ENCODE data around the gene TMEM255B.

TMEM255B gene

GRCh38 chr13:113802761-113803160 lies 43.7 kb downstream of the TMEM255B start:
- no peak overlapping the region for H3K4me3 ChIP-seq (replicated peaks; ENCODE audit: low read depth, low read length)
- TF ChIP-seq CTCF (IDR thresholded peaks at IDR 0.05; ENCODE audit: low read length, missing control alignments) = no peak
- no peak for DNase-seq (ENCODE audit: low read depth)

GRCh38 chr13:113803409-113804016 lies 44.5 kb downstream of the TMEM255B start:
- no peak for TF ChIP-seq CTCF (IDR thresholded peaks at IDR 0.05; ENCODE audit: low read length, missing control alignments)
- no peak overlapping the region for H3K4me3 ChIP-seq (replicated peaks; ENCODE audit: low read depth, low read length)
- no peak for DNase-seq (ENCODE audit: low read depth)

GRCh38 chr13:113804017-113804702 lies 45.1 kb downstream of the TMEM255B start:
- no peak for TF ChIP-seq CTCF (IDR thresholded peaks at IDR 0.05; ENCODE audit: low read length, missing control alignments)
- no peak for DNase-seq (ENCODE audit: low read depth)
- H3K4me3 ChIP-seq (replicated peaks; ENCODE audit: low read depth, low read length) = no peak overlapping the region

- no peak for DNase-seq (ENCODE audit: low read depth)
- no peak overlapping the region for H3K4me3 ChIP-seq (replicated peaks; ENCODE audit: low read depth, low read length)
- TF ChIP-seq CTCF (IDR thresholded peaks at IDR 0.05; ENCODE audit: low read length, missing control alignments) = no peak
Observed at GRCh38 chr13:113804703-113805430, 45.8 kb downstream of the TMEM255B start.

- H3K4me3 ChIP-seq (replicated peaks; ENCODE audit: low read depth, low read length) = no peak overlapping the region
- no peak for DNase-seq (ENCODE audit: low read depth)
- TF ChIP-seq CTCF (IDR thresholded peaks at IDR 0.05; ENCODE audit: low read length, missing control alignments) = no peak
Observed at GRCh38 chr13:113805431-113806103, 46.5 kb downstream of the TMEM255B start.

GRCh38 chr13:113806104-113806471 lies 47.1 kb downstream of the TMEM255B start:
- no peak for DNase-seq (ENCODE audit: low read depth)
- TF ChIP-seq CTCF (IDR thresholded peaks at IDR 0.05; ENCODE audit: low read length, missing control alignments) = no peak

More at GRCh38 chr13:113806104-113806471, 47.1 kb downstream of the TMEM255B start:
- no peak overlapping the region for H3K4me3 ChIP-seq (replicated peaks; ENCODE audit: low read depth, low read length)

All from fibroblast of pulmonary artery (primary cell).